Activated CD8-positive, alpha-beta memory T cell treated with anti-CD3 and anti-CD28 coated beads for 4 hours (primary cell): ENCODE data around the gene NAP1L4.

Source experiments
- DNase-seq, 2 donors: peaks; one replicate each; pipeline ENCODE4 v3.0.0-alpha.2; 2020; ENCODE audit warnings: low read depth in 2 of 2

Gene NAP1L4

GRCh38 chr11:2923446-2924375, 68.4 kb downstream of the NAP1L4 start:
- no peak for DNase-seq

GRCh38 chr11:2922655-2923054, 69.5 kb downstream of the NAP1L4 start:
- no peak for DNase-seq

GRCh38 chr11:2921742-2922493, 70.2 kb downstream of the NAP1L4 start:
- DNase-seq = no peak

GRCh38 chr11:2921261-2921660, 70.9 kb downstream of the NAP1L4 start:
- no peak for DNase-seq

- DNase-seq = no peak
These were observed 71.8 kb downstream of the NAP1L4 start for GRCh38 chr11:2920343-2920742.

- no peak for DNase-seq
These were observed 72.3 kb downstream of the NAP1L4 start for GRCh38 chr11:2919837-2920236.

- no peak for DNase-seq
These were observed 72.9 kb downstream of the NAP1L4 start for GRCh38 chr11:2919188-2919587.

- no peak for DNase-seq
These were observed 74.2 kb downstream of the NAP1L4 start for GRCh38 chr11:2917842-2918490.

GRCh38 chr11:2916892-2917645, 75.1 kb downstream of the NAP1L4 start:
- DNase-seq = no peak

- DNase-seq = no peak
These were observed 75.8 kb downstream of the NAP1L4 start for GRCh38 chr11:2916114-2916891.

- no peak for DNase-seq
These were observed 76.7 kb downstream of the NAP1L4 start for GRCh38 chr11:2915473-2915872.

GRCh38 chr11:2914455-2915195, 77.5 kb downstream of the NAP1L4 start:
- DNase-seq = no peak

- no peak for DNase-seq
These were observed 78.4 kb downstream of the NAP1L4 start for GRCh38 chr11:2913776-2914175.

GRCh38 chr11:2913019-2913431, 79.1 kb downstream of the NAP1L4 start:
- no peak for DNase-seq

GRCh38 chr11:2912498-2912897, 79.6 kb downstream of the NAP1L4 start:
- DNase-seq = no peak

- no peak for DNase-seq
These were observed 80.2 kb downstream of the NAP1L4 start for GRCh38 chr11:2911785-2912391.

GRCh38 chr11:2911088-2911784, 80.9 kb downstream of the NAP1L4 start:
- DNase-seq = no peak

GRCh38 chr11:2910401-2910955, 81.7 kb downstream of the NAP1L4 start:
- no peak for DNase-seq
